Neural cell (in vitro differentiated cells): ENCODE measurements around the gene MICAL2.

ENCODE experiments used
- EZH2 ChIP-seq: fragments of 200-600, 300-800 bp; shearing (Covaris generic), sonication (generic); IDR thresholded peaks from 2 replicates; pipeline ENCODE4 v1.6.1; 2014; ENCODE audit warnings: antibody characterized with exemption, low read length, borderline replicate concordance, mild to moderate bottlenecking; ENCODE audit not compliant: insufficient read depth, poor library complexity, severe bottlenecking
- TF ChIP-seq, protein P1 (sequence below): fragments of 450-650 bp; IDR thresholded peaks from 2 replicates; pipeline ENCODE4 v1.5.1; 2014; ENCODE audit warnings: antibody characterized with exemption, mild to moderate bottlenecking, moderate library complexity; ENCODE audit not compliant: poor library complexity, severe bottlenecking

DNA sequence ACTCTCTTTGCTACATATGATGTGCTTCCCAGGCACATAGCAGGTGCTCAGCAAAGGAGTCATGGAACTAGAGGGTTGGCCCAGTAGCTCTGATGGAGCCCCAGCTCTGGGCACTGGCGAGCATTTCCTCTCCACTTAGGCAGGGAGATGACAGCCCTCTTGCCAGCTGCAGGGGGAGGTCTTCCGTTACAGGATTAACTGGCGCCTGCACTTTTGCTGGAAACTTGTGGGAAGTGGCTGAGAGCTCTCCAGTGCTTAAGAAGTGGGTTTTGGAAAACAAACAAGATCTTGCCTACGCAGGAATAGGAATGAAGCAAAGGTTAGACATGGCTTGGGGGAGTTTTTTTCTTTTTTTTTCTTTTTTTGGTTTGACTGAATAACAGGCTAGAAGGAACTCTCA lies 75.5 kb downstream of the MICAL2 start:
- no peak for TF ChIP-seq EZH2
- TF ChIP-seq, protein P1, sequence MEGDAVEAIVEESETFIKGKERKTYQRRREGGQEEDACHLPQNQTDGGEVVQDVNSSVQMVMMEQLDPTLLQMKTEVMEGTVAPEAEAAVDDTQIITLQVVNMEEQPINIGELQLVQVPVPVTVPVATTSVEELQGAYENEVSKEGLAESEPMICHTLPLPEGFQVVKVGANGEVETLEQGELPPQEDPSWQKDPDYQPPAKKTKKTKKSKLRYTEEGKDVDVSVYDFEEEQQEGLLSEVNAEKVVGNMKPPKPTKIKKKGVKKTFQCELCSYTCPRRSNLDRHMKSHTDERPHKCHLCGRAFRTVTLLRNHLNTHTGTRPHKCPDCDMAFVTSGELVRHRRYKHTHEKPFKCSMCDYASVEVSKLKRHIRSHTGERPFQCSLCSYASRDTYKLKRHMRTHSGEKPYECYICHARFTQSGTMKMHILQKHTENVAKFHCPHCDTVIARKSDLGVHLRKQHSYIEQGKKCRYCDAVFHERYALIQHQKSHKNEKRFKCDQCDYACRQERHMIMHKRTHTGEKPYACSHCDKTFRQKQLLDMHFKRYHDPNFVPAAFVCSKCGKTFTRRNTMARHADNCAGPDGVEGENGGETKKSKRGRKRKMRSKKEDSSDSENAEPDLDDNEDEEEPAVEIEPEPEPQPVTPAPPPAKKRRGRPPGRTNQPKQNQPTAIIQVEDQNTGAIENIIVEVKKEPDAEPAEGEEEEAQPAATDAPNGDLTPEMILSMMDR: no peak
